HepG2 (cell line): Measurements from ENCODE around the gene AP3D1. TPM values are rescaled to one million over a fixed set of nuclear protein-coding genes. Genes with fewer than 3 reads are reported as not detected.

Source experiments
- FOXA1 ChIP-seq, 2 experiments: fragments of 450-650 bp in 1 of 2; sonication (generic) in 1 of 2; formaldehyde crosslinking in 1 of 2; IDR thresholded peaks; 2 replicates each; pipeline versions ENCODE4 v1.4.0 to v1.6.1; 2016 to 2020; ENCODE audit warnings: missing genetic modification reagents in 1 of 2
- JARID2 ChIP-seq: sonication (generic); formaldehyde crosslinking; IDR thresholded peaks from 2 replicates; pipeline ENCODE4 v1.8.1; 2023; ENCODE audit warnings: missing genetic modification reagents, inconsistent platforms; ENCODE audit not compliant: insufficient replicate concordance
- NBN ChIP-seq: fragments of 450-650 bp; conservative IDR thresholded peaks from 2 replicates; pipeline ENCODE4 v1.6.1; 2017
- NCOA2 ChIP-seq: sonication (generic); formaldehyde crosslinking; IDR thresholded peaks from 2 replicates; pipeline ENCODE4 v1.8.0; 2022; ENCODE audit warnings: inconsistent platforms
- PITX1 ChIP-seq: sonication (generic); formaldehyde crosslinking; IDR thresholded peaks from 2 replicates; pipeline ENCODE4 v1.5.1; 2020; ENCODE audit warnings: mild to moderate bottlenecking, missing genetic modification reagents
- POLR2AphosphoS2 ChIP-seq: IDR thresholded peaks from 2 replicates; pipeline ENCODE4 v1.6.1; 2011; ENCODE audit warnings: low read depth, low read length, improper control_type of control experiment
- PRPF4 ChIP-seq: fragments of 200-400 bp; formaldehyde crosslinking; IDR thresholded peaks from 2 replicates; pipeline ENCODE4 v1.6.1; 2016; ENCODE audit warnings: low read length, low read depth; ENCODE audit not compliant: poor library complexity, severe bottlenecking
- PTBP1 ChIP-seq: fragments of 200-400 bp; formaldehyde crosslinking; IDR thresholded peaks from 2 replicates; pipeline ENCODE4 v1.6.1; 2018; ENCODE audit warnings: low read length, low read depth; ENCODE audit not compliant: poor library complexity, severe bottlenecking
- RORA ChIP-seq: sonication (generic); formaldehyde crosslinking; IDR thresholded peaks from 2 replicates; pipeline ENCODE4 v1.5.0; 2020; ENCODE audit warnings: mild to moderate bottlenecking, missing genetic modification reagents, moderate library complexity
- SIX4 ChIP-seq: sonication (generic); formaldehyde crosslinking; IDR thresholded peaks from 2 replicates; pipeline ENCODE4 v1.4.0; 2020; ENCODE audit warnings: missing genetic modification reagents
- ZBTB3 ChIP-seq: sonication (generic); formaldehyde crosslinking; IDR thresholded peaks from 2 replicates; pipeline ENCODE4 v1.4.0; 2020; ENCODE audit warnings: low read depth, mild to moderate bottlenecking, moderate library complexity, missing genetic modification reagents, borderline replicate concordance
- ZNF761 ChIP-seq: sonication (generic); formaldehyde crosslinking; conservative IDR thresholded peaks from 2 replicates; pipeline ENCODE4 v1.4.0; 2020; ENCODE audit warnings: mild to moderate bottlenecking, missing genetic modification reagents
- ZNF841 ChIP-seq: sonication (generic); formaldehyde crosslinking; IDR thresholded peaks from 2 replicates; pipeline ENCODE4 v1.8.1; 2023; ENCODE audit warnings: missing genetic modification reagents, borderline replicate concordance
- polyA plus RNA-seq, 8 experiments: library from polyadenylated mRNA; depleted of rRNA in 3 of 8; stranded (reverse) in 7 of 8; unstranded in 1 of 8; fragments of >200 nt; fragmentation: Illumina TruSeq in 4 of 8; extraction: Trizol in 4 of 8; gene quantifications; 2 replicates each; pipeline versions ENCODE4 v1.2.1 to v1.2.3, GENCODE V29; 2011 to 2016; ENCODE audit warnings: low read depth in 4 of 8, missing spikeins in 1 of 8, mixed read lengths in 1 of 8; ENCODE audit not compliant: insufficient read depth in 1 of 8
- total RNA-seq, 5 experiments: library from RNA; depleted of rRNA; stranded (reverse); fragments of >200 nt; fragmentation: Illumina TruSeq; extraction: Trizol; gene quantifications; 2 replicates each; pipeline ENCODE4 v1.2.3, GENCODE V29; 2016; ENCODE audit warnings: low read depth in 1 of 5
- TF ChIP-seq, protein P1 (sequence below): sonication (generic); formaldehyde crosslinking; IDR thresholded peaks from 2 replicates; pipeline ENCODE4 v1.4.0; 2020; ENCODE audit warnings: missing genetic modification reagents
- TF ChIP-seq, protein P2 (sequence below): sonication (generic); formaldehyde crosslinking; IDR thresholded peaks from 2 replicates; pipeline ENCODE4 v1.4.0; 2020; ENCODE audit warnings: missing genetic modification reagents
- TF ChIP-seq, protein P3 (sequence below): sonication (generic); formaldehyde crosslinking; IDR thresholded peaks from 2 replicates; pipeline ENCODE4 v1.5.0; 2020; ENCODE audit warnings: missing genetic modification reagents, mild to moderate bottlenecking, borderline replicate concordance
- TF ChIP-seq, protein P4 (sequence below): sonication (generic); formaldehyde crosslinking; conservative IDR thresholded peaks from 2 replicates; pipeline ENCODE4 v1.4.0; 2020; ENCODE audit warnings: missing genetic modification reagents
- TF ChIP-seq, protein P5 (sequence below): sonication (generic); IDR thresholded peaks from 2 replicates; pipeline ENCODE4 v1.6.1; 2016; ENCODE audit warnings: low read depth, borderline replicate concordance

The AP3D1 gene
- total and polyA plus RNA-seq, 2 of the 13 experiments (the other 11 are each of a cell fraction or from before 2014, with no cell fraction given): 68.0 to 82.6 TPM

DNA sequence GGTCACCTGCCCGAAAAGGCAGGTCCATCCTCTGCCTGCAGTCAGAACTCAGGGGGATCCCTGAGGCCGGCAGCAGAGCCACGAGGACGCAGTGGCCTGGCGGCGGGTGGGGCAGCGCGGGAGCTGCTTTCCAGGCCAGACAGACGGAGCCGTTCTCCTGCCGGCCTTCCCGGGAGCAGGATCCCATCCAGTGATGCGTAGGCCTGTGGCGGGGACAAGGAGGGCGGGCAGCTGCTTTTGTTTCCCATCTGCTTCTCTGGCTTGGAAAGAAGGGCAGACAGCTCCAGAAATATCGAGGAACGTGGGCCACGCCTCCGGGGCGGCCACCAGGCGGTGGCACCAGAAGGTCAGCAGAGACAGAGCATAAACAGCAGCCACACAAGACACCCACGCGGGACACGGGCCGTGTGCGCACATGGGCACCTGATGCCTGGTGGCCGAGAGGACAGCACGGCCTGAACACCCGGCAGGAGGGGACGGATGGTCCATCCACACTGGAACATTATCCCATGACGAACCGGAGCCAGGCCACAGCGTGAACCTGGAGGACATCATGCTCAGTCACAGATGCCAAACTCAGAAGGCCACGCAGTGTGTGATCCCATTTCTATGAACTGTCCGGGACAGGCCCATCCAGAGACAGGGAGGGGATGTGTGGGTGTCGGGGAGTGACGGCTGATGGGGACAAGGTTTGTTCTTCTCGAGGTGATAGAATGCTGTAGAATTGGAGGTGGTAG is 86.4 kb downstream of the AP3D1 start (continued):
- TF ChIP-seq, protein P1, sequence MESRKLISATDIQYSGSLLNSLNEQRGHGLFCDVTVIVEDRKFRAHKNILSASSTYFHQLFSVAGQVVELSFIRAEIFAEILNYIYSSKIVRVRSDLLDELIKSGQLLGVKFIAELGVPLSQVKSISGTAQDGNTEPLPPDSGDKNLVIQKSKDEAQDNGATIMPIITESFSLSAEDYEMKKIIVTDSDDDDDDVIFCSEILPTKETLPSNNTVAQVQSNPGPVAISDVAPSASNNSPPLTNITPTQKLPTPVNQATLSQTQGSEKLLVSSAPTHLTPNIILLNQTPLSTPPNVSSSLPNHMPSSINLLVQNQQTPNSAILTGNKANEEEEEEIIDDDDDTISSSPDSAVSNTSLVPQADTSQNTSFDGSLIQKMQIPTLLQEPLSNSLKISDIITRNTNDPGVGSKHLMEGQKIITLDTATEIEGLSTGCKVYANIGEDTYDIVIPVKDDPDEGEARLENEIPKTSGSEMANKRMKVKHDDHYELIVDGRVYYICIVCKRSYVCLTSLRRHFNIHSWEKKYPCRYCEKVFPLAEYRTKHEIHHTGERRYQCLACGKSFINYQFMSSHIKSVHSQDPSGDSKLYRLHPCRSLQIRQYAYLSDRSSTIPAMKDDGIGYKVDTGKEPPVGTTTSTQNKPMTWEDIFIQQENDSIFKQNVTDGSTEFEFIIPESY (CRISPR knock-in tag): no peak; the same call in 1 of the 2 replicates
- TF ChIP-seq RORA (CRISPR knock-in tag) (no peak), SIX4 (CRISPR knock-in tag) (no peak), NCOA2 (no peak), ZBTB3 (no peak; the same call in 1 of the 2 replicates), JARID2 (CRISPR knock-in tag) (no peak), ZNF841 (CRISPR knock-in tag) (no peak), FOXA1 (IDR thresholded peaks at IDR 0.05) (no peak), FOXA1 (CRISPR knock-in tag; IDR thresholded peaks at IDR 0.05) (no peak), PRPF4 (no peak), POLR2AphosphoS2 (no peak), NBN (no peak), PTBP1 (no peak), ZNF761 (no peak), PITX1 (CRISPR knock-in tag) (peak; percentile 32; the same call in 1 of the 2 replicates)
- TF ChIP-seq, protein P2, sequence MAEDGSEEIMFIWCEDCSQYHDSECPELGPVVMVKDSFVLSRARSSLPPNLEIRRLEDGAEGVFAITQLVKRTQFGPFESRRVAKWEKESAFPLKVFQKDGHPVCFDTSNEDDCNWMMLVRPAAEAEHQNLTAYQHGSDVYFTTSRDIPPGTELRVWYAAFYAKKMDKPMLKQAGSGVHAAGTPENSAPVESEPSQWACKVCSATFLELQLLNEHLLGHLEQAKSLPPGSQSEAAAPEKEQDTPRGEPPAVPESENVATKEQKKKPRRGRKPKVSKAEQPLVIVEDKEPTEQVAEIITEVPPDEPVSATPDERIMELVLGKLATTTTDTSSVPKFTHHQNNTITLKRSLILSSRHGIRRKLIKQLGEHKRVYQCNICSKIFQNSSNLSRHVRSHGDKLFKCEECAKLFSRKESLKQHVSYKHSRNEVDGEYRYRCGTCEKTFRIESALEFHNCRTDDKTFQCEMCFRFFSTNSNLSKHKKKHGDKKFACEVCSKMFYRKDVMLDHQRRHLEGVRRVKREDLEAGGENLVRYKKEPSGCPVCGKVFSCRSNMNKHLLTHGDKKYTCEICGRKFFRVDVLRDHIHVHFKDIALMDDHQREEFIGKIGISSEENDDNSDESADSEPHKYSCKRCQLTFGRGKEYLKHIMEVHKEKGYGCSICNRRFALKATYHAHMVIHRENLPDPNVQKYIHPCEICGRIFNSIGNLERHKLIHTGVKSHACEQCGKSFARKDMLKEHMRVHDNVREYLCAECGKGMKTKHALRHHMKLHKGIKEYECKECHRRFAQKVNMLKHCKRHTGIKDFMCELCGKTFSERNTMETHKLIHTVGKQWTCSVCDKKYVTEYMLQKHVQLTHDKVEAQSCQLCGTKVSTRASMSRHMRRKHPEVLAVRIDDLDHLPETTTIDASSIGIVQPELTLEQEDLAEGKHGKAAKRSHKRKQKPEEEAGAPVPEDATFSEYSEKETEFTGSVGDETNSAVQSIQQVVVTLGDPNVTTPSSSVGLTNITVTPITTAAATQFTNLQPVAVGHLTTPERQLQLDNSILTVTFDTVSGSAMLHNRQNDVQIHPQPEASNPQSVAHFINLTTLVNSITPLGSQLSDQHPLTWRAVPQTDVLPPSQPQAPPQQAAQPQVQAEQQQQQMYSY (CRISPR knock-in tag): no peak; the same call in 1 of the 2 replicates
- TF ChIP-seq, protein P3, sequence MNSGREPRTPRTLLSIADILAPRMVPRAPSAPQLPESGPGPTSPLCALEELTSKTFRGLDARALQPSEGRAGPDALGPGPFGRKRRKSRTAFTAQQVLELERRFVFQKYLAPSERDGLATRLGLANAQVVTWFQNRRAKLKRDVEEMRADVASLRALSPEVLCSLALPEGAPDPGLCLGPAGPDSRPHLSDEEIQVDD (CRISPR knock-in tag): no peak
- TF ChIP-seq, protein P4, sequence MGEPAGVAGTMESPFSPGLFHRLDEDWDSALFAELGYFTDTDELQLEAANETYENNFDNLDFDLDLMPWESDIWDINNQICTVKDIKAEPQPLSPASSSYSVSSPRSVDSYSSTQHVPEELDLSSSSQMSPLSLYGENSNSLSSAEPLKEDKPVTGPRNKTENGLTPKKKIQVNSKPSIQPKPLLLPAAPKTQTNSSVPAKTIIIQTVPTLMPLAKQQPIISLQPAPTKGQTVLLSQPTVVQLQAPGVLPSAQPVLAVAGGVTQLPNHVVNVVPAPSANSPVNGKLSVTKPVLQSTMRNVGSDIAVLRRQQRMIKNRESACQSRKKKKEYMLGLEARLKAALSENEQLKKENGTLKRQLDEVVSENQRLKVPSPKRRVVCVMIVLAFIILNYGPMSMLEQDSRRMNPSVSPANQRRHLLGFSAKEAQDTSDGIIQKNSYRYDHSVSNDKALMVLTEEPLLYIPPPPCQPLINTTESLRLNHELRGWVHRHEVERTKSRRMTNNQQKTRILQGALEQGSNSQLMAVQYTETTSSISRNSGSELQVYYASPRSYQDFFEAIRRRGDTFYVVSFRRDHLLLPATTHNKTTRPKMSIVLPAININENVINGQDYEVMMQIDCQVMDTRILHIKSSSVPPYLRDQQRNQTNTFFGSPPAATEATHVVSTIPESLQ (CRISPR knock-in tag): no peak
- TF ChIP-seq, protein P5, sequence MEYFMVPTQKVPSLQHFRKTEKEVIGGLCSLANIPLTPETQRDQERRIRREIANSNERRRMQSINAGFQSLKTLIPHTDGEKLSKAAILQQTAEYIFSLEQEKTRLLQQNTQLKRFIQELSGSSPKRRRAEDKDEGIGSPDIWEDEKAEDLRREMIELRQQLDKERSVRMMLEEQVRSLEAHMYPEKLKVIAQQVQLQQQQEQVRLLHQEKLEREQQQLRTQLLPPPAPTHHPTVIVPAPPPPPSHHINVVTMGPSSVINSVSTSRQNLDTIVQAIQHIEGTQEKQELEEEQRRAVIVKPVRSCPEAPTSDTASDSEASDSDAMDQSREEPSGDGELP: peak; percentile 29; the same call in 1 of the 2 replicates
